HPDE6-E6E7 (cell line): Measurements from ENCODE around the gene NOD2.

Source experiments
- DNase-seq: peaks from one replicate; pipeline ENCODE4 v3.0.0; 2011; ENCODE audit warnings: missing footprints; ENCODE audit errors: extremely low spot score

NOD2 gene

GRCh38 chr16:50717494-50717893 lies 24.1 kb downstream of the NOD2 start:
- DNase-seq = no peak

GRCh38 chr16:50718061-50718760 lies 24.8 kb downstream of the NOD2 start:
- DNase-seq = no peak

- peak; percentile 75 for DNase-seq
These were observed 25.5 kb downstream of the NOD2 start for GRCh38 chr16:50718761-50719400.

GRCh38 chr16:50719401-50720337 lies 26.3 kb downstream of the NOD2 start:
- DNase-seq = peak; percentile 77

- DNase-seq = no peak
These were observed 28.4 kb downstream of the NOD2 start for GRCh38 chr16:50721549-50722404.

GRCh38 chr16:50722405-50722737 lies 29.0 kb downstream of the NOD2 start:
- no peak for DNase-seq

- DNase-seq = no peak
These were observed 29.6 kb downstream of the NOD2 start for GRCh38 chr16:50722960-50723359.

- DNase-seq = no peak
These were observed 30.9 kb downstream of the NOD2 start for GRCh38 chr16:50724306-50724705.

GRCh38 chr16:50731130-50731988 lies 38.0 kb downstream of the NOD2 start:
- no peak for DNase-seq

- DNase-seq = no peak
These were observed 38.8 kb downstream of the NOD2 start for GRCh38 chr16:50731989-50732832.

- DNase-seq = no peak
These were observed 40.1 kb downstream of the NOD2 start for GRCh38 chr16:50733468-50733867.

GRCh38 chr16:50735629-50736122 lies 42.3 kb downstream of the NOD2 start:
- no peak for DNase-seq

- no peak for DNase-seq
These were observed 43.0 kb downstream of the NOD2 start for GRCh38 chr16:50736448-50736847.

- no peak for DNase-seq
These were observed 44.1 kb downstream of the NOD2 start for GRCh38 chr16:50737420-50737959.

GRCh38 chr16:50739031-50739430 lies 45.6 kb downstream of the NOD2 start:
- DNase-seq = no peak

GRCh38 chr16:50740736-50741135 lies 47.3 kb downstream of the NOD2 start:
- DNase-seq = no peak

GRCh38 chr16:50741225-50741780 lies 47.9 kb downstream of the NOD2 start:
- no peak for DNase-seq

GRCh38 chr16:50741781-50742575 lies 48.6 kb downstream of the NOD2 start, which contains the start of gene CYLD:
Gene CYLD, plus strand, starts transcription at chr16:50742086. Its CDS starts 7,613 bp downstream, at chr16:50749699.
- peak; percentile 99 for DNase-seq
